HT-29 (cell line): ENCODE measurements around the gene VPREB3. TPM values are rescaled to one million over a fixed set of nuclear protein-coding genes. Genes with fewer than 3 reads are reported as not detected.
A peak's percentile ranks its signal among the peaks of the same experiment; 100 is the strongest.
"Not testable (repeated sequence)": the region's sequence is repeated elsewhere in the genome, so short reads cannot be mapped to it uniquely, and the experiment has no call there.

ENCODE experiments used
- DNase-seq: peaks from one replicate; pipeline ENCODE4 v3.0.0-alpha.2; 2015; ENCODE audit warnings: low spot score
- total RNA-seq: library from RNA; depleted of rRNA; stranded (reverse); fragments of >200 nt; shearing (Covaris generic); gene quantifications from 2 replicates; pipeline ENCODE4 v1.2.3, GENCODE V29; 2014

Gene VPREB3
- total RNA-seq, 1 experiment from 2014 or later = not detected

GRCh38 chr22:23742505-23743264 is 11.5 kb downstream of the VPREB3 start:
- no peak for DNase-seq

- DNase-seq = no peak
Observed at GRCh38 chr22:23737696-23738095, 16.5 kb downstream of the VPREB3 start.

- DNase-seq = not testable (repeated sequence)
Observed at GRCh38 chr22:23728108-23728507, 26.1 kb downstream of the VPREB3 start.

GRCh38 chr22:23722724-23723123 is 31.5 kb downstream of the VPREB3 start:
- DNase-seq = no peak

GRCh38 chr22:23722160-23722559 is 32.1 kb downstream of the VPREB3 start:
- no peak for DNase-seq

- no peak for DNase-seq
Observed at GRCh38 chr22:23720855-23721254, 33.4 kb downstream of the VPREB3 start.

GRCh38 chr22:23718371-23719165 is 35.7 kb downstream of the VPREB3 start:
- DNase-seq = peak; percentile 51

- DNase-seq = peak; percentile 63
Observed at GRCh38 chr22:23716811-23717801, 37.1 kb downstream of the VPREB3 start.

- DNase-seq = no peak
Observed at GRCh38 chr22:23715806-23716375, 38.3 kb downstream of the VPREB3 start.

- DNase-seq = no peak
Observed at GRCh38 chr22:23714596-23715578, 39.3 kb downstream of the VPREB3 start.

GRCh38 chr22:23713696-23714595 is 40.3 kb downstream of the VPREB3 start:
- no peak for DNase-seq

GRCh38 chr22:23712256-23712655 is 42.0 kb downstream of the VPREB3 start:
- no peak for DNase-seq

- DNase-seq = no peak
Observed at GRCh38 chr22:23709107-23709506, 45.1 kb downstream of the VPREB3 start.

- no peak for DNase-seq
Observed at GRCh38 chr22:23708270-23708669, 46.0 kb downstream of the VPREB3 start.

- no peak for DNase-seq
Observed at GRCh38 chr22:23705358-23705757, 48.9 kb downstream of the VPREB3 start.

- DNase-seq = no peak
Observed at GRCh38 chr22:23704829-23705228, 49.4 kb downstream of the VPREB3 start.

- no peak for DNase-seq
Observed at GRCh38 chr22:23704062-23704461, 50.2 kb downstream of the VPREB3 start.
